Right atrium auricular region (tissue), 2 donors: ENCODE results near the gene EPHA3. TPM values are rescaled to one million over a fixed set of nuclear protein-coding genes. Genes with fewer than 3 reads are reported as not detected.

Source experiments
- DNase-seq: peaks from one replicate; pipeline ENCODE4 v3.0.0-alpha.2; 2019; ENCODE audit warnings: low spot score
- H3K27ac ChIP-seq, 2 donors: fragments of 200-600 bp; sonication (generic); 1 replicate in 1 of 2; 2 replicates in 1 of 2; pipeline ENCODE4 v1.5.1; 2016 to 2019
- H3K27me3 ChIP-seq, 2 donors: fragments of 200-600 bp; sonication (generic); one replicate each; pipeline versions ENCODE4 v1.5.1 to v1.6.0; 2017 to 2019
- H3K36me3 ChIP-seq: fragments of 200-600 bp; sonication (generic); one replicate; pipeline ENCODE4 v1.5.1; 2016
- H3K4me1 ChIP-seq, 2 donors: fragments of 200-600 bp; sonication (generic); one replicate each; pipeline versions ENCODE4 v1.5.1 to v1.6.0; 2017 to 2019
- H3K4me3 ChIP-seq, 2 donors: fragments of 200-600 bp; sonication (generic); 1 replicate in 1 of 2; 2 replicates in 1 of 2; pipeline ENCODE4 v1.5.1; 2017 to 2019; ENCODE audit warnings: mild to moderate bottlenecking in 1 of 2, moderate library complexity in 1 of 2
- H3K9me3 ChIP-seq, 2 donors: fragments of 200-600 bp; sonication (generic); one replicate each; pipeline ENCODE4 v1.5.1; 2019
- total RNA-seq, 2 donors: library from RNA; depleted of rRNA; stranded (reverse); fragments of >200 nt; gene quantifications; one replicate each; pipeline ENCODE4 v1.1.0, GENCODE V29; 2016
- TF ChIP-seq, protein P1 (sequence below), 2 donors: fragments of 200-600 bp; sonication (generic); IDR thresholded peaks; one replicate each; pipeline ENCODE4 v1.5.1; 2019; ENCODE audit warnings: antibody characterized with exemption in 2 of 2

Gene EPHA3
- total RNA-seq, 2 donors from 2014 or later: 5.3 to 5.4 TPM

- no peaks in the 10 kb centered on the region for H3K27me3 ChIP-seq
- no peaks in the 10 kb centered on the region for H3K9me3 ChIP-seq
- TF ChIP-seq, protein P1, sequence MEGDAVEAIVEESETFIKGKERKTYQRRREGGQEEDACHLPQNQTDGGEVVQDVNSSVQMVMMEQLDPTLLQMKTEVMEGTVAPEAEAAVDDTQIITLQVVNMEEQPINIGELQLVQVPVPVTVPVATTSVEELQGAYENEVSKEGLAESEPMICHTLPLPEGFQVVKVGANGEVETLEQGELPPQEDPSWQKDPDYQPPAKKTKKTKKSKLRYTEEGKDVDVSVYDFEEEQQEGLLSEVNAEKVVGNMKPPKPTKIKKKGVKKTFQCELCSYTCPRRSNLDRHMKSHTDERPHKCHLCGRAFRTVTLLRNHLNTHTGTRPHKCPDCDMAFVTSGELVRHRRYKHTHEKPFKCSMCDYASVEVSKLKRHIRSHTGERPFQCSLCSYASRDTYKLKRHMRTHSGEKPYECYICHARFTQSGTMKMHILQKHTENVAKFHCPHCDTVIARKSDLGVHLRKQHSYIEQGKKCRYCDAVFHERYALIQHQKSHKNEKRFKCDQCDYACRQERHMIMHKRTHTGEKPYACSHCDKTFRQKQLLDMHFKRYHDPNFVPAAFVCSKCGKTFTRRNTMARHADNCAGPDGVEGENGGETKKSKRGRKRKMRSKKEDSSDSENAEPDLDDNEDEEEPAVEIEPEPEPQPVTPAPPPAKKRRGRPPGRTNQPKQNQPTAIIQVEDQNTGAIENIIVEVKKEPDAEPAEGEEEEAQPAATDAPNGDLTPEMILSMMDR (IDR thresholded peaks at IDR 0.05): no peak
- no peaks in the 10 kb centered on the region for H3K4me1 ChIP-seq
- no peak for DNase-seq
- no peak overlapping the region for H3K4me3 ChIP-seq
- no peaks in the 10 kb centered on the region for H3K36me3 ChIP-seq
- H3K27ac ChIP-seq: no peak overlapping the region
These were observed 397.0 kb downstream of the EPHA3 start for GRCh38 chr3:89504432-89504831.

DNA sequence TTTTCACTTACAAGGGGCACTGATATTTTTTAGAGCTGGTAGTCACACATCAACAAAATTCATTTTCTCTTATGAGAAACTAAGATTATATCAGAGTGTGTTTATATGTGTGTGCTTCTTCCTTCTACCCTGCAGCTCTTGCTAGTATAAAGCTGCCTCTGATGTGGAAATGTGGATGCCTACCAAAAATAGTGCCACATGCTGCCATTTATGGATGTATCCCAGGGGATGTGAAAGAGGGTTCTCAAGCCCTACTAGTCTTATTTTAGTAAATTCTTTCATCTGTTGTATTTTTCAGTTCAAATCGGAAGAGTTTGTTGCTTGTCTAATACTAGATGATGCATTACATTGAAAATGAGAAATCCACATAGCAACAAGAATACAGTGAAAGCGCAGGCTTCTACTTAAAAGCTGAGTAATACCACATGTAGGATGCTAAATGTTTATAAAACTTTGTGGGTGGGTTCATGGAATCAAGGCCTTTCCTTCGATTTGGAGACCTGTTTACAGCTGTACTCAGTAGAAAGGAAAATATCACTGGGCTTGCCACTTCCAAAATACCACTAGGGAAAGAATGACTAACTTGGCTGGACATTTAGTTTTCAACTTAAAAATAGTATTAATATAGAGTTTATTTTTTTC, 399.2 kb downstream of the EPHA3 start:
- peak overlapping the region in 1 of 2 donors; percentile 48 for H3K27ac ChIP-seq
- no peak overlapping the region for H3K4me3 ChIP-seq
- TF ChIP-seq, protein P1 (IDR thresholded peaks at IDR 0.05): no peak
- no peaks in the 10 kb centered on the region for H3K27me3 ChIP-seq
- H3K36me3 ChIP-seq: no peaks in the 10 kb centered on the region
- no peak for DNase-seq
- no peaks in the 10 kb centered on the region for H3K4me1 ChIP-seq
- H3K9me3 ChIP-seq: no peaks in the 10 kb centered on the region

DNA sequence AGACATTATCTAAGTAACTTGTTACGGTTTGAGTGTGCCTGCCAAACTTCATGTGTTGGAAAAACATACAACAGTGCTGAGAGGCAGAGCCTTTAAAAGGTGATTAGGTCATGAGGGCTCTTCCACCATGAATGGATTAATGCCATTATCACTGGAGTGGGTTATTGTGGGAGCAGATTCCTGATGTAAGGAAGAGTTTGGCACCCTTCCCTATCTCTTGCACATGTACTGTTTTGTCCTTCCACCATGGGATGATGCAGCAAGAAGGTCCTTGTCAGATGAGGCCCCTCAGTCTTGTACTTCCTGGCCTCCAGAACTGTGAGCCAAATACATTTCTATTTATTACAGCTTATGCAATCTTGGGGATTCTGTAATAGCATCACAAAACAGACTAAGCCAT, 413.9 kb downstream of the EPHA3 start:
- TF ChIP-seq, protein P1 (IDR thresholded peaks at IDR 0.05): no peak
- Histone ChIP-seq H3K4me3 (no peak overlapping the region), H3K4me1 (no peaks in the 10 kb centered on the region), H3K27me3 (no peaks in the 10 kb centered on the region), H3K36me3 (no peaks in the 10 kb centered on the region), H3K27ac (no peak overlapping the region), H3K9me3 (no peaks in the 10 kb centered on the region)
- DNase-seq: no peak

- Histone ChIP-seq H3K4me3 (no peak overlapping the region), H3K9me3 (no peaks in the 10 kb centered on the region), H3K27me3 (no peaks in the 10 kb centered on the region), H3K36me3 (no peaks in the 10 kb centered on the region), H3K4me1 (no peaks in the 10 kb centered on the region), H3K27ac (no peak overlapping the region)
- no peak for DNase-seq
- TF ChIP-seq, protein P1 (IDR thresholded peaks at IDR 0.05): no peak
These were observed 414.7 kb downstream of the EPHA3 start for GRCh38 chr3:89522155-89522554.

GRCh38 chr3:89525609-89526008, 418.2 kb downstream of the EPHA3 start:
- Histone ChIP-seq H3K4me3 (no peak overlapping the region), H3K27me3 (no peaks in the 10 kb centered on the region), H3K9me3 (no peaks in the 10 kb centered on the region), H3K27ac (no peak overlapping the region), H3K4me1 (no peaks in the 10 kb centered on the region), H3K36me3 (no peaks in the 10 kb centered on the region)
- TF ChIP-seq, protein P1 (IDR thresholded peaks at IDR 0.05): no peak
- no peak for DNase-seq

- no peaks in the 10 kb centered on the region for H3K27me3 ChIP-seq
- TF ChIP-seq, protein P1 (IDR thresholded peaks at IDR 0.05): no peak
These were observed 420.4 kb downstream of the EPHA3 start for GRCh38 chr3:89527736-89528305.

More at GRCh38 chr3:89527736-89528305, 420.4 kb downstream of the EPHA3 start:
- no peaks in the 10 kb centered on the region for H3K9me3 ChIP-seq
- H3K4me1 ChIP-seq: no peaks in the 10 kb centered on the region
- no peak overlapping the region for H3K4me3 ChIP-seq
- DNase-seq: no peak
- H3K27ac ChIP-seq: no peak overlapping the region
- H3K36me3 ChIP-seq: no peaks in the 10 kb centered on the region
